Measurements from ENCODE around the gene SLIT3.

The SLIT3 gene

DNA sequence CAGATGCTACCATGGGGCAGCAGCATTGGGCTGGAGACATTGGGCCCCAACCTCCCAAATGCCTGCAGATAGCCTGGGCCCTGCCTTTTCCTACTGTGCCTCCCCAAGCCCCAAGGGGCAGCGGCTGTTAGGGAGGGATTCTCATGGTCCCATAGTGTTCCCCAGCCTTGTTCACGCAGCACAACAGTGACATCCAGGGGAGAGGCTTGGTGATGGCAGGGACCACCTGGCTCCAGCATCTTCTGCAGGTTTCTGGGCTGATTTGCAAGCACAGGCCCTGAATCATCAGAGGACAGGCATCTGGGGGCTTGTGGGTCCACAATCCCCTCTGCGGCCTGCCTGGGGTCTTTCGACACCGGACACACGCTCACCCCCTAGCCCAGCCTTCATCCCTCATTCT, 354.6 kb downstream of the SLIT3 start:
- no peak for DNase-seq

DNA sequence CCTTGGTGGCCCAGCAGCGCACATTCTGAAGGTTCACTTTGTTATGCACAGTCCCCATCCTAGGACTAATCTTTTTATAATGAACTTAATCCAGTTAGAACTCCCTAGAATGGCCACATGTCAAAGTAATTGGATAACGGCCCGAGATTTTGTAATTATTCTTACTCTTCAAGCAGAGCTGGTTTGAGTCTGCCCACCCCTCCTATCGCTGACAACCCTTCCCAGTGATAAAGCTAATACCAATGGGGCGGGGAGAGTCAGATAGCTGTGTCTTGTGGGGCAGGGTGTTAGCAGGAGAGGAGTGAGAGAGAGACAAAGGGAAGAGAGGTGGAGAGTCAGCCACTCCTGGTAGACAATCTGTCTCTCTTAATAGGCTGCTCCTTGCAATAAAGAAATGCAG, 356.9 kb downstream of the SLIT3 start:
- DNase-seq, result no peak

DNA sequence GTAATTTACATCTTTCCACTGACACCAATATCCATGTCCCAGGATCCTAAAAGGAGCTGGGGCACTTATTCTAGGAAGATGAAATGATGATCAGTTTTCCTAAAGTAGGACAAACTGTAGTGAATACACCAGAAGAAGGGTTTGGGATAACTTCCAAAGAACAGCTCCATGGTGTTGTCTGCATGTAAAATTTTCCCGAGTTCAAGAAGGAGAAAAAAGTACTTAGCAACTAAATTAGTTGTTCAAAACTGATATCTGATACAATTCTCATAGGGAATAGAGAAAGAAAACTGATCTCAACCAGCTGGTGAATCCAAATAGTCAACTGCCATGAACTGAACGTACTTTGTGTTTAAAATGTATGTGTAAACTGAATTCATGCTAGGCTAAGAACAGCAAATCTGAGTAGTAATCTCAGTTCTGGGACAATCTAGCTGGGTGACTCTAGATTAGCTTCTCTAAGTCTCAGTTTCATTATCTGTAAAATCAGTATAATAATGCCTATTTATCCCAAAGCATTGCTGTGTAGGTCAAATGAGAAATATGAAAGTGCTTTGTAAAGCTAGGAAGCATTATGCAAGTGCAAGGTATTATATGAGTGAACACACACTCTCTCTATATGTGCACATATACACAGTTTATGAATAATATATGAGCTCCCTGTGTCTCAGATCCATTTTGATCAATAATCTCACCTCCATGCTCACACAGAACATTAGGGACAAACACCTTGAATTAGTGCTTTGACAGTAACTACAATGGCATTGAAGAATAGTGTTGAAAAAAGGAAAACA, 357.7 kb downstream of the SLIT3 start:
- DNase-seq, result no peak

DNA sequence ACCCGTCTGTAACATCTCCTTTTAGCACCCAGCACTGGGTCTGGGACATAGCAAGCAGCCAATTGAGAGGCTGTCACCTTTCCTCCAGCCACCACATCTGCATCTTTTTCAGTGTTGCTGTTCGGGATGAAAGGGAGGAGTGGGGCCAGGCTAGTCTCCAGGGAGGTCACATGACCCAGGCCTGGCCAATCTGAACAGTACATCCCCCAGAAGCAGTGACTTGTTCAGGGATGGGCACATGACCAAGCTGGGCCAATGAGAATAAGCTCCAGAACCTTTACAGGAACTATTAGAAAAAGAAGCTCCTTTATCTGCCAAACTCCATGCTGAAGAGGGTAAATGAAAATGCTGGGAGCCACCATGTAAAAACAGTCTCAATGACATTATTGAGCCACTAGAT, 359.0 kb downstream of the SLIT3 start:
- no peak for DNase-seq

DNA sequence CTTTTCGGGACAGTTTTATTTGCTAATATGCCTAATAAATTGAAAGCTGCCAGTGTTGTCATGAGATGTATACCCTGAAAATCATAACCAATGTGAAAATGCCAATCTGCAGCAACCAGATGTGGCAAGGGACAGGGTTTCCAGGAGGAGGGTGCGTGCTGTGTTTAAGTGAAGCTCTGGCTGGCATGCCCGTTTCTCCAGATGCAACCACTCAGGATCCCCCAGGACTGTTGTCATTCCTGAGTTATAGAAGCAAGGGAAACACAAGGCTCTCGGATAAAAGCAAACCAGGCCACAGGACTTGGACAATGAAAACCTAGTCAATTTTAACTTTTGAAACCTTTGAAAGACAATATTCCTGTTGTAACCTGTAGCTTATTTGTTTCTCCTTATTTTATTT, 360.2 kb downstream of the SLIT3 start:
- no peak for DNase-seq

DNA sequence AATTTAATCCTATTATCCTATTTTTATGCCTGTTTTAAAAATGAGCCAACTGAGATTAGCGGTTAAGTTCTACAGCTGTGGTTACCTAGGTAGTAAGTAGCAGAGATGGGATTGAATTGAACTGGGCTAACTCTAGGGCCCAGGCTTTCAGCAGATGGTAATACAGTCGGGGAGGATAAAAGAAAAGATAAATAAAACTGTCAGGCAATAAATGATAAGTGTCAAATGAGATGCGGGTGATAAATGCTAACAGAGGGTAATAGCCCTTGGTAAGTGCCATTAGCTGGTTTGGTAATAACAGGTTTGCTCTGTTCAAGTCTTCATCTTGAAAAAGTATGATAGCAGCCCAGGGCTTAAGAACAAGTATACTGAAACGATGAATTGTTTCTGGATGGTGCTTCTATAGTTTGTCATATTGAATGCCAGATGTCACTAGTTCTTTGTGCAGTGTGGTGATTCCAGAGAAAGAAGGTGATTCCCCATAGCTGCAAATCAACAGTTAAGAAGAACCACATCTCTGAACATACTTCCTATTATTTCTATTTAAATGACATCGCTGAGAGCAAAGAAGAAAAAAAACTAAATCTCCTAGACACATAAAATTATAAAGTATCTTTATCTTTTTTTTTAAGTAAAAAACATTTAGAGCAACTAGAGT, 360.9 kb downstream of the SLIT3 start:
- DNase-seq, result peak; percentile 55

DNA sequence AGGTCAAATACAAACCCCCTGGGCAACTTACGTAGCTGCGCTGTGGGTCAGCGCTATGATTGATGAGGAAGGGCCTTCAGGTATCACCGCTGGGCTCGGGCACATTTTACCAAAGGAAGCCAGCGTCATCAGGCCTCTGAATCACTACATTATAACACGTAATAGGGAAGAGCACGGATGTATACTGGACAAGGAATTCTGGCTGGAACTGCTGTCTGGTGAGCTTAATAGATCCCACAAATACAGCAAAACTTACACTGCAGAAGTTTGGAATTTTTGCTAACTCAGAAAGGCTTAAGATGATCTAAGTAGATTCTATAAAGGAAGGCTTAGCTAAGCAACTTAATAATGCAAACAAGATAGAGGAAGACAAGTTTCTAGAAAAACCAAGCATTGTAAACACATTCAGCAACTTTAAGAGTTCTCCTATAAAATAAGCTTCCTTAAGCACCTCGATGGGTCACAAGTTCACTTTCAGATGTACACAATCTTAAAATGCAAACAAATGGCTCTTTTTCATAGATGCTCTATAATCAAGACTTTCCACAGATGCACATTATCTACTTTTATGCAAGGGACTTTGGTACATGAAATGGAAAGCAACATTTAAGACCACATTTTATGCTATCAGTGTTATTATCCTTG, 361.7 kb downstream of the SLIT3 start:
- DNase-seq, result no peak

DNA sequence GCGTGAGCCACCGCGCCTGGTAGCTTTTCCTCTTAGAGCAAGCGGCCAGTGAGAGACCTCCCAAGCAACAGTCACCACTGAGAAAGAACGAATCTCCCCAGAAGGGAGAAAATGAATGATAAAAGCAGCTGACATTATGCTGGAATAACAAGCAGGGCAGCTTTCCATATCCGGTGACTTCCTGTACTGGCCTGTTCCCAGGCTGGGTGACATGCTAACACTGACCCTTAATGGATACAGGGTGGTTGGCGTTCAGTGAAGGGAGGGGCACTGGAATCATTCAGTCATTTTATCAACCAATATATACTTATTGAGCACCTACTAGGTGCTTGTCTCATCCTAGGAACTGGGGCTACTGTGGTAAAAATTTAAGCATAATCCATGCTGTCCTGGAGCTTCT, 364.4 kb downstream of the SLIT3 start:
- no peak for DNase-seq

DNA sequence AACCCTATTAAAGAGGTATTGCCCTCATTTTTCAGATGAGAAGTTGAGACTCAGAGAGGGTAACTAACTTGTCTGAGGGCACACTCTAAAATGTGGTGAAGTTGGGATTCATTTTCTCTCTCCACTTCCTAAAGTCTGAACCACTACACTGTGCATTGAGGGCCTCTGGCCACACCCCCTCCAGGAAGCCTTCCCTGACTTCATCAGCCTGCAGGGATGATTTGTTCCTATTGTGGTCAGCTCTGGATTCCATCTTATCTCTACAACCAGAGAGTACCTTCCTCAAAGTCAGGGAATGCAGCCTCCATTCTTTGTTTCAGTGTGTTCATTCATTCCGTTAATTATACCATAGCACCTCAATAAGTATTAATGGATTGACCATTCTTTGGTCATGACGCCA, 365.8 kb downstream of the SLIT3 start:
- no peak for DNase-seq

DNA sequence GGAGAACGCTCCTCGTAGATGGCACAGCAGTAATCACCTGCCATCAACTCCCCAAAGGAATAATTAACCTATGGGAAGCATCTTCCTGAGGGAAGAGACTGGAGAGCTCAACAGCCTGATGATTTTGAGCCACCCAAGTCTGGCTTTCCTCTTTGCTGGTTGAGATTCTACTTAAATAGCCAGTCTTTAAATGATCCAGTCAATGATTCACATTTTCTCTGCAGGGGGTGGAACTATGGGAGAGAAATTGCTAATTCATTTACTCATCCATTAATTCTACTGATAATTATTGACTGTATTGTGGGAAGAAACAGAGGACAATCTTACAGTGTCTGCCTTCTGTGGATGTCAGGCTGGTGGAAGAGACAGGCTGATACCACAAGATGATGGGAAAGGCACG, 366.8 kb downstream of the SLIT3 start:
- DNase-seq, result no peak

DNA sequence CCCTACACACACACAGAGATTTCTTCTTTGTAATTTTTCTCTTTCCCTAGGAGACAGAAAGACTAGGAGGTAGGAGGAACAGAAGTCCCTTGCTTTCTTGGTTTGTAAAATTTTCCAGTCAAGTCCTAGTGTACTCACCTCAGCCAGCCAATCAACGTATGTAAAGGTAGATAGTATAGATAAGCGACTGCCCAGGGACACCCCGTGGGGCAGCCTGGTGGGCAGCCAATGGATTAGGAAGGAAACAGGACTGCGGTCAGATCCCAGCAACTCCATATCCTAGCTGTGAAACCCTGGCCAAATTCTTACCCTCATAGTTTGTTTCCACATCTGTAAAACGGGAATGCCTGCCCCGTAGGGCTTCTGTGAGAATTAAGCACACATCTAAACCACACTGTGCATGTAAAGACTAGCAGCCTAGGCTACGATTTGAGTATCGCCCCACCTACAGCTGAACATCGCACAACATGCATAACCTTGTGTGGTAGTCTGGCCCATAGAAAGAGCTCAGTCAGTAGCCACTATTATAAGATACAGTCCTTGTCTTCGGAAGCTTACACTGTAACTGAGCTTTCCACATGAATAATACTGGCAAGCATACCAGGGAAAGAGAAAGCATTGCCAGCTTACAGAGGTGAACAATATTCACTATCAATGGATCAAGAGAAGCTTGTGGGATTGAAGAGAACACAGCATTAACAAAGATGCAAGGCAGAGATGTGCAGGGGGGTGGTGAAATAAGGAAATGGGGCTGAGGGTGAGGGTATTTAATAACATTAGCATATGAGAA, 368.3 kb downstream of the SLIT3 start:
- no peak for DNase-seq

DNA sequence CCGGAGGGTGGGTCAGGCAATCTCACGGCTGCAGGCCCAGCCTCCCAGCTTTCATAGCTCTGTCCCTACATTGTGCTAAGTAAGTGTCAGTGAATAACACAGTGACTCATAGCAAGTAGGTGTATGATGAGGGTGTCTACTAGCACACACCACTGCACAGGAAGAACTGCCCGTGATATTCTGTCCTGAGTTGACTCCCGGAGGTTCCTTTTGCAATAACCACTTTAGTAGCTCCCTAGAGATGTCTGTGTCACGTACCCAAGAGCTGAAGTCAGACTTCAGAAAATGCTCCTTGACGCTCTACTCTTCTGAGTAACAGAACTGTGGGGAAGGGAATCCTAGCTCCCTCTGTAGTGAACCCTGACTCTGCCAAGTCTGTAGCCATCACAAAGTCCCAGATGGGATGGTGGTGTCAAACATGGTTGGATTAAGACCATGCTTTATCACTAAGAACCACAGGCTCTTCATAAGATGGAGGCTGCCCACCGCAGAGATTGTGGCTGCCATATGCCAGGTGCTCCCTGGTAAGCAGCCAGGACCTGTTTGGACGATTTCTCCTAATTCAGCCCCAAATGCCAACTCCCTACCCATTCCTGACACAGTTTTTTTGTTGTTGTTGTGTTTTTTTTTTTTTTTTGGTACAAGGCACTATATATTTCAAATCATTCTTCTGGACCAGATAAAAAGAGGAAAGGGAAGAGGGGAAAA, 369.1 kb downstream of the SLIT3 start:
- DNase-seq, result no peak

DNA sequence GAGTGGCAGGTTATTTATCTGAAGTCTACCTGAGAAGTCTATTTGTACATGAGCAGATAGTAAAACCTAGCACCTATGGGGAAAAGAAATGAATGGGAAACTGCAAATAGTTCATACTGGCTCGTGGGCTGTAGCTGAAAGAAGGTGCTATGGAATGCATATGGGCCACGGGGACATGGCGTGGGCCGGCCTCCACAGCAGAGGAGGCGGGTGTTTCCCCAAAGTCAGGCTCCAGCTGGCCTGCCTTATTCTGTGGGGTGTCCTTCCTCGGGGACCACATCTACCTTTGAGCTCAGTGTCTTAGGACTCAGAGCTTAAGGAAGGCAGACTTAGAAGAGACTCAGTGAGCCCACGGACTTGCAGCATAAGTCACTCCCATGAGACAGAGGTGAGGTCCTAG, 371.3 kb downstream of the SLIT3 start:
- no peak for DNase-seq

DNA sequence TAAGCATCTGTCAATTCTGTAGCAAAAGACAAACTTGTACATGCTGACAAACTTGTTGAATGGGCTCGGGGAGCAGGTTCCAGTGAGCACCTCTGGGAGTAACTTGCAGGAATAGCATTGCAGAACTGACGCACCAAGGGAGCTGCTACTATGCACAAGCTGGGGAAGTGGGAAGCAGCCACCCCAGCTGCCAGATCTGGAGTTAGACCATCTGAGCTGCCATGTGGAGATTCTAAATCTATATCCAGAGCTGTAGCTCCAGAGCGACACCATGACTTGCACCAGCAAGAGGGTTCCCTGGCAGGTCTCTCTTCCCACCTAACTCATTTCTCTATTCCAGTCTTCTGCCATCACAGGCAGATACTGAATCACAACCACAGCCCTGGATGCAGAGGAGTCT, 375.8 kb downstream of the SLIT3 start:
- DNase-seq, result no peak

DNA sequence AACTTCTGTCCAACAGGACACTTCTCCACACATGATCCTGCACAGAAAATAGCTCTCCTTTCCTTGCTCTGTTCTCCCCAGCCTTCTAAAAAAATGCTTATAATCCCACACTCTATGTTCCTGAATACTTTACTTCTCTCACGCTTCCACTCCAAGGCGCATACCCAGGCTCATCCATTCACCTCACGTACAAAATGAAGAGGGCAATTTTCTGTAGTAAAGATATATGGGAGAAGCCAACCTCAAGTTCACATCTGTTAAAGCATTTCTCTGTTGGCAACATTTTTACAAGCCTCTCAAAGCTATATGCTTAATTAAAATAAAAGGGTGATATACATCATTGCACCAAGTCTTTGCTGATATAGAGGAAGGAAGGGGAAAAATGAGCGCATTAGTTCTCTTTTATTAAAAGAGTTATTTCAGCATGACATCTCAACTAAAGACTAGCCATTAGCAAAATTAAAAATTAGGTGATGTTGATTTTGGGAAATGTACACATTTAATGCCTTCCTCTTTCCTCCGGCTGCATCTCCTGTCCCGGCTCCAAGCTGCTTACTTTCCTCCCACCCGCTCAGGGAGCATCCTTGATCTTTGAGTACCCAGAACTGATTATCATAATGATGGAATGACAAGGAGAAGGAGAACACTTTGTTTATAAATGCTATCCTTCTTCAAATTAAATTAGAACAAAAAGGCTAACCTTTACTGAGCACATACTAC, 379.6 kb downstream of the SLIT3 start:
- no peak for DNase-seq

DNA sequence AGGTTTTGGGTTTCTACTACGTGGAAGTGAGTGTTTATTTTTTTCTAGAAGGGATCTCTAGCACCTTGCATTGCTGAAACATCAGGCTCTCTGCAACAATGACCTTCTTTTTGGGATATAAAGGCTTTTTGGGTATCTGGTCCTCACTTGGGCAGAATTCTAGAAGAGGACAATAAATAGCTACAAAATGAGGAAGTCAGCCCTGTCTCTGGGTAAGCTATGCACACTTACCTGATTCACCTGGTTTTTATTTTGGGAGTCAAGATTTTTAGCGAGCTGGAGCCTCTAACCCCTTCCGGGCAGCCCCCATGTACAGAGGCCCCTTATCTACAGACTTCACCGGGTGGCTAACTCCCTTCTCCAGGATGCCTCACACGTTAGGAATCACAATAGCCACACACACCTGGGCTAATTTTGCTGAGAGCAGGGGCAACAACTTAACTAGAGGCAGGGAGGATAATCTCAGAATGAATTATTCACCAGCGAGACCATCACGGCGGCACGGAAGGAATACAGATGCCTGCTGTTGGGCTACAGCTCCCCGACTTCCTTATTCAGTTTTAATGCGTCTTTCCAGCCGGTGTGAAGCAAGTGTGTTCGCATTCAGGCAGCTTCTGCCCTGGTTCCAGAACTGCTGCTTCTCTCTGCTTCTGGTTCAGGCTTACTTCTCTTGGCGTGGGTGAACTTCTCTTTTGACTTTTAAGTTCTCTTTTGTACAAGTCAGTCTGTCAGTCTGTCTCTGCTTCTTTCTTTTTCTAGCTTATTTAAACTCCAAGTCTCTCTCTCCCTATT, 380.7 kb downstream of the SLIT3 start:
- DNase-seq, result no peak

DNA sequence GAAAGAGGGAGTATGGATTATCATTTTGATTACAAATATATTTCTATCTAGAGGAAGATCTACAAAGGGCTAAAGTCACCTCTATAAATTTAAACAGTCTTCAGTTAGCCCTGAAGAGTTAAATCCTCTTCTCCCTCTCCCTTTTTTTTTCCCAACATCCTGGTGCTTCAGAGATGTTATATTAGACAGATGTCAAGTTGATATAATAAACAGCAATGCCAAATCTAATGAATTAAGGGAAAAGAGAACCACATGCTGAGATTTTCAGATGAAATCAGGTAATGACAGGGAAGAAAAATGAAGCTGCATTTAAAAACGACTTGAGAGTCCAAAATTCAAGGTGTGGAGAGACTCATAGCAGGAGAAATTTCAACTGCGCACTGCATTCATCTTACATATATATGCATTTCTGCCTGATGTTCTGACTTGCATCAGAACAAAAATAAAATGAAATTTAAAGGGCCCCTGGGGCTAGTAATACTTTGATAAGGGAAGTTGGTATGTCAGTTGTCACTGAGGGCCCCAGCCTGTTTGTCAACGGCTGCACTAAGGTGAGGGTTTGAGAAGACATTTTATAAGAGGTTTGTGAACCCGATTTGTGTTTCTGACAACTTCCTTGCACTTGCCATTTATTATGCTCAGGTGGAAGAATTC, 382.9 kb downstream of the SLIT3 start:
- DNase-seq, result no peak

DNA sequence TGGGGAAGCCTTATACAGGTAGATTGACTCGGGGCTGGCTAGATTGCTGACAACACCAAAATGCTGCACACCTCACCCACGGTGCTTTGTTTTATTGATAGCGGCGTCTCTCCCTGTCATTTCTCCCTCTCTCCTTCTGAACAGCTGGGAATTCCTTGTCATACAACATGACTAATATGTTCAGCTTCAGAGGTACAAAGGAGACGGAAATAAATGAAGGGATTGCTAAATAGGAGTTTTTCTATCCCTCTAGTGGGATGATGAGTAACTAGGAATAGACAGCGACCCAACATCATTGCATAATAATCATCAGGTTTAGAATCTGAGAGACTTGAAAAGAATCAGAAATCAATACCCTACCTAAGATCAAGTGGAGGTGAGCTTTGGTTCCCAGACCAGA, 384.1 kb downstream of the SLIT3 start:
- no peak for DNase-seq

DNA sequence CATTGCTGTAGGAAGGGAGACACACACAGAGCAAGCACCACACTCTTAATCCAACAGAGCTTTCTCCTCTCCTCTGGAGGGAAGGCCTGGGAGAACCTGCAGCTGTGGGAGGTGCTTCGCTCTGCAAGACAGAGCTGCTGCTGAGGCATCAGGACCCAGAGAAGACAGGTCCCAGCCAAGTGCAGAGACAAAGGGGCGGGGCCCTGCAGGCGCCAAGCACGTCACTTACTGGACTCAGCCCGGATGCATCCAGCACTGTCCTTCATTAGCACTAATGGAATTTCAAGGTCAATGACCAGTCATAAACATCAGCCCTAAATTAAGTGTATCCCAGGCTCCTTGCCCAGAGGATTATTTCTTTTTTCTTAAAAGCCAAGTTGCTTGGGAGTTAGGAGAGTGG, 384.7 kb downstream of the SLIT3 start:
- DNase-seq, result no peak

DNA sequence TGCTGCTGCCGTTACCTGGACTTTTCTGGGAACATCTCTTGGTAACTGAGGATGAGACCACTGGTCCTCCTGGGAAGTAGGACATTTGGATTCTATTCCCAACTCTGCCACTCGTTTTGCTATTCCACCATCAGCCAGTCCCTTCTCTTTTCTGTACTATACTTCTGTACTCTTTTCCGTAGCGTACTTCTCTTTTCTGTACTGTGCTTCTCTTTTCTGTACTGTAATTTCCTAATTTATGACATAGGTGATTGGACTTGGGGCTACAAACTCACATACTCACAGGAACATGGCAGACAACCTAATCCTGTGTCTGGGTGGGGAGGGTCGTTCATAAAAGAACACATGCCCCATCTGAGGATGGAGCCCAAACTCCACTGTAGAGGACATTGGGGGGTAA, 386.4 kb downstream of the SLIT3 start:
- no peak for DNase-seq

DNA sequence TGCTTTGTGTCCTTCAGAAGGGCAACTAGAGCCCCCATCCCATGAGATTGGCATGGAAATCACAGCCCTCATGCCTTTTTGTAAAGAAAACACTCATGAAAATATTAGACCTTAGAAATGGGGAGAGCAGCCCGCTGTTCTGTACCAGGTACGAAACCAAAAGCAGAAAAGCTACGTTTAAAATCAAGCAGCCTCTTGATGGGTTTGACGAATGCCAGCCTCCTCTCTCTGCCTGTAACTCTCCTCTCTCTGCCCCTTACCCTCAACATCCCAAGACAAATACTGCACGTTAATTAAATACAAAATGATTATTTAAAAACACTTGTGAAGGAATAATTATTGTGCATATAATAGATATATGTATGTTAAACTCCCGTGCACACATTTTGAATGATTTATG, 390.1 kb downstream of the SLIT3 start:
- no peak for DNase-seq
